ENCODE results near the gene SPDYE17.
"Not testable (repeated sequence)": the region's sequence is repeated elsewhere in the genome, so short reads cannot be mapped to it uniquely, and the experiment has no call there.

DNA sequence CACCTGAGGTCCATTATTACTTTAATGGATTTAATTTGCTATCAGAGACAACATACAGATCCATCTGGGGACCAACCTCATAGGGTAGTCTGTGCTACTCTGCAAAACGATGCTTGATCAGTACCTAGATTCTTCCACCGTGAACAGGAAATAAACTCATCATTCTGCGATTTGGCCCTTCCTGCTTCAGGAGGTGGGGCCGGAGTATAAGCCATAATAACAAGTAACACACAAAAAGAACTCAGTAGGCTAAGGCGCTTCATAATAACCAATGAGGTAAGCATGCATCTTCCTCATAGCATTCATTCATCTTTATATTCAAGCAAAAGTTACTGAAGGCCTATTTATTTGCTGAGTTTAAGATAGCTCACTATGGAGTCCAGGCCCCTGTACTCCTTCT, 47.5 kb upstream of the SPDYE17 start:
- not testable (repeated sequence) for TF ChIP-seq SCRT1 (tag by site-specific recombination; IDR thresholded peaks at IDR 0.05; ENCODE audit: borderline replicate concordance); ZNF558 (tag by site-specific recombination; IDR thresholded peaks at IDR 0.05); MZF1 (tag by site-specific recombination; IDR thresholded peaks at IDR 0.05; ENCODE audit: borderline replicate concordance); ZNF341 (tag by site-specific recombination; IDR thresholded peaks at IDR 0.05; ENCODE audit: low read depth)
- TF ChIP-seq, protein P1, sequence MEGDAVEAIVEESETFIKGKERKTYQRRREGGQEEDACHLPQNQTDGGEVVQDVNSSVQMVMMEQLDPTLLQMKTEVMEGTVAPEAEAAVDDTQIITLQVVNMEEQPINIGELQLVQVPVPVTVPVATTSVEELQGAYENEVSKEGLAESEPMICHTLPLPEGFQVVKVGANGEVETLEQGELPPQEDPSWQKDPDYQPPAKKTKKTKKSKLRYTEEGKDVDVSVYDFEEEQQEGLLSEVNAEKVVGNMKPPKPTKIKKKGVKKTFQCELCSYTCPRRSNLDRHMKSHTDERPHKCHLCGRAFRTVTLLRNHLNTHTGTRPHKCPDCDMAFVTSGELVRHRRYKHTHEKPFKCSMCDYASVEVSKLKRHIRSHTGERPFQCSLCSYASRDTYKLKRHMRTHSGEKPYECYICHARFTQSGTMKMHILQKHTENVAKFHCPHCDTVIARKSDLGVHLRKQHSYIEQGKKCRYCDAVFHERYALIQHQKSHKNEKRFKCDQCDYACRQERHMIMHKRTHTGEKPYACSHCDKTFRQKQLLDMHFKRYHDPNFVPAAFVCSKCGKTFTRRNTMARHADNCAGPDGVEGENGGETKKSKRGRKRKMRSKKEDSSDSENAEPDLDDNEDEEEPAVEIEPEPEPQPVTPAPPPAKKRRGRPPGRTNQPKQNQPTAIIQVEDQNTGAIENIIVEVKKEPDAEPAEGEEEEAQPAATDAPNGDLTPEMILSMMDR (tag by site-specific recombination; IDR thresholded peaks at IDR 0.05) = not testable (repeated sequence)
- TF ChIP-seq, protein P2, sequence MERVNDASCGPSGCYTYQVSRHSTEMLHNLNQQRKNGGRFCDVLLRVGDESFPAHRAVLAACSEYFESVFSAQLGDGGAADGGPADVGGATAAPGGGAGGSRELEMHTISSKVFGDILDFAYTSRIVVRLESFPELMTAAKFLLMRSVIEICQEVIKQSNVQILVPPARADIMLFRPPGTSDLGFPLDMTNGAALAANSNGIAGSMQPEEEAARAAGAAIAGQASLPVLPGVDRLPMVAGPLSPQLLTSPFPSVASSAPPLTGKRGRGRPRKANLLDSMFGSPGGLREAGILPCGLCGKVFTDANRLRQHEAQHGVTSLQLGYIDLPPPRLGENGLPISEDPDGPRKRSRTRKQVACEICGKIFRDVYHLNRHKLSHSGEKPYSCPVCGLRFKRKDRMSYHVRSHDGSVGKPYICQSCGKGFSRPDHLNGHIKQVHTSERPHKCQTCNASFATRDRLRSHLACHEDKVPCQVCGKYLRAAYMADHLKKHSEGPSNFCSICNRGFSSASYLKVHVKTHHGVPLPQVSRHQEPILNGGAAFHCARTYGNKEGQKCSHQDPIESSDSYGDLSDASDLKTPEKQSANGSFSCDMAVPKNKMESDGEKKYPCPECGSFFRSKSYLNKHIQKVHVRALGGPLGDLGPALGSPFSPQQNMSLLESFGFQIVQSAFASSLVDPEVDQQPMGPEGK (tag by site-specific recombination; IDR thresholded peaks at IDR 0.05) = not testable (repeated sequence)
